ENCODE data around the gene CAMTA1.

Gene CAMTA1

DNA sequence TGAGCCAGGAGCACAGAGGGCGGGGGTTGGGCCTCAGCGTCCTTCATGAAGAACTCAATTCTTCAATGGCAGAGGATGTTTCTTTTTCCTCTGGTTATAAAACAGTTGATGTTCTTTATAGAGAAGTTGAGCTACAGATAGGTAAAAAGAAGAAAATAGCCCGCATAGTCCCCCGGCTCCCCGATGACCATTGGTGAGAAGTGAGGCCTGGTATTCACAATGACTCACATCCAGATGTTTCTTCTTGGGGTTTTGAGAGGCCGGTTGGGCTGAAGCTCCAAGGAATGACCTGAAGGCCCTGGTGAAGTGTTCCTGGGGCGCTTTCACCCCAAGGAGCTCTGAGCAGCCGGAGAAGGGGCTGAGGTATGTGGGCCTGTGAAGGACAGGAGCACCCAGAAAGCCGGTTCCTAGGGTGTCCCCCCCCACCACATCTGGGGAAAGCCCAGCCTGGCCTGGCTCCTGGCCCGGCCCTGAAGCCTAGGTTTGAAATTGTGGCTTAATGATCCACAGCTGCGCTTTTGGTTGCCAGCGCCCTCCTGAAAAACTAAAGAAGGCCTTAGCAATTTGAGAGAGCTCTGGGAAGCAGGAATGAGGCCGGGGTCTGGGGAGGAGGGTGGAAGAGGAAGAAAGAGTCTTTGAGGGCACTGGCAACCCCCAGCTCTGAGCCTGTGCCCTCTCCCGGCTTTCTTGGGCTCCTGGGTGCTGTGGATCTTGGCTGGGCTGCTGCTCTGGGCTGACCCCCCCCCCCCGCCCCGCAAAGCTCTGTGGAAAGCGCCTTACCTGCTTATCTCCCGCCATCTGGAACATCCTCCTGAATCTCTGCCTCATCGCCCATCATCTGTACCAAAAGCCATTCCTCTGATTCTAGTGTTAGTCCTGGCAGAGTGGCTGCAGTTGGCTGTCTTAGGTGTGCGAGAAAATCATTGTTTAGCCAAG is 444.7 kb downstream of the CAMTA1 start:
- in situ Hi-C loops (cut with MboI; ENCODE audit: low sequenced_read_pairs, unreplicated experiment): no loop called here
- TF ChIP-seq CTCF (IDR thresholded peaks at IDR 0.05; ENCODE audit: borderline replicate concordance, control extremely low read depth, extremely low read depth, insufficient read depth, missing control alignments): no peak
- DNase-seq (ENCODE audit: low spot score): no peak

GRCh38 chr1:7232441-7233236 is 447.4 kb downstream of the CAMTA1 start:
- in situ Hi-C loops (cut with MboI; ENCODE audit: low sequenced_read_pairs, unreplicated experiment): no loop called here
- TF ChIP-seq CTCF (IDR thresholded peaks at IDR 0.05; ENCODE audit: borderline replicate concordance, control extremely low read depth, extremely low read depth, insufficient read depth, missing control alignments): no peak
- DNase-seq (ENCODE audit: low spot score): no peak

GRCh38 chr1:7233237-7233540 is 447.9 kb downstream of the CAMTA1 start:
- in situ Hi-C loops (cut with MboI; ENCODE audit: low sequenced_read_pairs, unreplicated experiment): no loop called here
- DNase-seq (ENCODE audit: low spot score): no peak
- no peak for TF ChIP-seq CTCF (IDR thresholded peaks at IDR 0.05; ENCODE audit: borderline replicate concordance, control extremely low read depth, extremely low read depth, insufficient read depth, missing control alignments)

DNA sequence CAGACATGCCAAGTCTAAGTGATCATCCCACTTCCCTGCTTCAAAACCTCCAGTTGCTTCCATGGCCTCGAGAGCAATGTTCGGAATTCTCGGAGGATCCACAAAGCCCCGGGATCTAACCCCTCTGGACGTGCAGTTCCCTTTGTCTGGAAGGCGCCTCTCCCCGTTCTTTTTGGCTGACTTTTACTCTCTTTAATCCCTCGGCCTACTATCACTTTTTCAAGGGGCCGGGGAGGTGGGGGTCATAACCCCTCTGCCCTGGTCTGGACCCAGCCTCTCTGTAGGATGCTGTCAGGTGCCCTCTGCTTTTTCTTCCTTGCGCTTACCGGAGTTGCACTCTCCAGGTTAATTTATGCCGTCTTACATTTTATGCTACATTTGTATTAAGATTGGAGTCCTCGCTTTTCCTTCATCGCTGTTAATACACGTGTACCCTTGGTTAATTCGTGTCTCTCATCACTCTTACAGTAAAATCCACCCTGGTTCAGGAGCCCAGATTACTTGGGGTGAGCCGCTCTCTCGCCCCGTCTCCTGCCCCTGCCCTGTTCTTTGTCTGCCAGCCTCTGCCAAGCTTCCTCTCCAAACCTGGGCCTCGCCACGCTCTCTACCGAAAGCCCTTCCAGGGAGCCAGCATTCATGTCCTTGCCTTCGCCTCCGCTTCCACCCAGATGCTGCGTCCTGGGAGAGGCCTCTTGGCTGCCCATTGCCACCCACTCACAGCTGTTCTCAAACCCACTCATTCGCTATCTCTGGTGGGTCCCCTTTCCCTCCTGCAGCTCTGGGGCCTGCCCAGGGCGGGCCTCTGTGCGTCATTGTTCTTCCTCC is 448.6 kb downstream of the CAMTA1 start:
- in situ Hi-C loops (cut with MboI; ENCODE audit: low sequenced_read_pairs, unreplicated experiment): no loop called here
- DNase-seq (ENCODE audit: low spot score): no peak
- TF ChIP-seq CTCF (IDR thresholded peaks at IDR 0.05; ENCODE audit: borderline replicate concordance, control extremely low read depth, extremely low read depth, insufficient read depth, missing control alignments): no peak

DNA sequence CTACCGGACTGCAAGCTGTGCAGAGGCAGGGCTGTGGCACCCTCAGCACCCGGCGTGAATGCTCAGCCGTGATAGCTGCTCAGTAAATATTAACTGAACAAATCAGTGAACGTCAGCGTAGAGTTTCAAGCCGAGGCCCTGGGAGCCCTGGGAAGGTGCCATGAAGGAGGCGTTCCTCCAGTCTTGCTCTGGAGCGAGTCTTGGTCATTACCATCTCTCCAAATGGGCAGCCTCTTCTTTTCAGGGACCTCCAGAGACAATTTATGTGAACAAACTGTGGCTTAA is 449.2 kb downstream of the CAMTA1 start:
- no peak for DNase-seq (ENCODE audit: low spot score)
- no peak for TF ChIP-seq CTCF (IDR thresholded peaks at IDR 0.05; ENCODE audit: borderline replicate concordance, control extremely low read depth, extremely low read depth, insufficient read depth, missing control alignments)
- in situ Hi-C loops (cut with MboI; ENCODE audit: low sequenced_read_pairs, unreplicated experiment): no loop called here

- in situ Hi-C loops (cut with MboI; ENCODE audit: low sequenced_read_pairs, unreplicated experiment): no loop called here
- no peak for DNase-seq (ENCODE audit: low spot score)
- TF ChIP-seq CTCF (IDR thresholded peaks at IDR 0.05; ENCODE audit: borderline replicate concordance, control extremely low read depth, extremely low read depth, insufficient read depth, missing control alignments): no peak
Observed at GRCh38 chr1:7235871-7236517, 450.7 kb downstream of the CAMTA1 start.
